Measurements from ENCODE around the gene OR52B6. TPM values are rescaled to one million over a fixed set of nuclear protein-coding genes. Genes with fewer than 3 reads are reported as not detected.

The OR52B6 gene, protein sequence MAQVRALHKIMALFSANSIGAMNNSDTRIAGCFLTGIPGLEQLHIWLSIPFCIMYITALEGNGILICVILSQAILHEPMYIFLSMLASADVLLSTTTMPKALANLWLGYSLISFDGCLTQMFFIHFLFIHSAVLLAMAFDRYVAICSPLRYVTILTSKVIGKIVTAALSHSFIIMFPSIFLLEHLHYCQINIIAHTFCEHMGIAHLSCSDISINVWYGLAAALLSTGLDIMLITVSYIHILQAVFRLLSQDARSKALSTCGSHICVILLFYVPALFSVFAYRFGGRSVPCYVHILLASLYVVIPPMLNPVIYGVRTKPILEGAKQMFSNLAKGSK
- not detected in 2 replicates for total RNA-seq (ENCODE audit: low replicate concordance)

DNA sequence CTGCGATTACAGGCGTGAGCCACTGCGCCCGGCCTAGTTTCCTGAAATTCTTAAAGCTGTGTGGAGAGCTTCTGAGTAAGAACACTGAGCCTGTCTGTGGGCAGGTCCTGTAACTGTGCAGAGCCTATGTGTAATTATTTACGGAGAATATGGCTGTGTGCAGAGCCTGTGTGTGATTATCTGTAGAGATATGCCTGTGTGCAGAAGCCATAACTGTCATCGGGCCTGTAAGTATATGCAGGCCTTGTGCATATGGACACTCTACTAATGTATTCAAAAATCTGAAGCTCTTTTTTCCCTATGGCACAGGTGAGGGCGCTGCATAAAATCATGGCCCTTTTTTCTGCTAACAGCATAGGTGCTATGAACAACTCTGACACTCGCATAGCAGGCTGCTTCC, at the start of gene OR52B6:
TSS of gene OR52B6 (plus strand) at position 301 of the 400 bp plus-strand sequence. CDS start at position 301, 0 bp downstream.
- Mint-ChIP-seq H3K36me3 (no peaks in the 10 kb centered on the region), H3K27ac (no peak within 1 kb of the TSS), H3K4me3 (no peak within 1 kb of the TSS), H3K9me3 (no peaks in the 10 kb centered on the region), H3K4me1 (no peaks in the 10 kb centered on the region), H3K27me3 (ENCODE audit: insufficient read depth, low read depth) (no peaks in the 10 kb centered on the region)
- Histone ChIP-seq H3K27ac (no peak within 1 kb of the TSS), H3K9me3 (ENCODE audit: low read depth) (no peaks in the 10 kb centered on the region), H3K36me3 (no peaks in the 10 kb centered on the region), H3K4me2 (no peak within 1 kb of the TSS), H2AFZ (replicated peaks) (no peak within 1 kb of the TSS), H3K79me2 (ENCODE audit: low read depth) (no peaks in the 10 kb centered on the region), H3K9ac (no peak within 1 kb of the TSS), H3K27me3 (no peaks in the 10 kb centered on the region), H3K4me1 (no peaks in the 10 kb centered on the region), H3K4me3 (no peak within 1 kb of the TSS), H3F3A (ENCODE audit: low read depth) (no peaks in the 10 kb centered on the region), H4K20me1 (ENCODE audit: low read depth) (no peaks in the 10 kb centered on the region)
- TF ChIP-seq, protein P1, sequence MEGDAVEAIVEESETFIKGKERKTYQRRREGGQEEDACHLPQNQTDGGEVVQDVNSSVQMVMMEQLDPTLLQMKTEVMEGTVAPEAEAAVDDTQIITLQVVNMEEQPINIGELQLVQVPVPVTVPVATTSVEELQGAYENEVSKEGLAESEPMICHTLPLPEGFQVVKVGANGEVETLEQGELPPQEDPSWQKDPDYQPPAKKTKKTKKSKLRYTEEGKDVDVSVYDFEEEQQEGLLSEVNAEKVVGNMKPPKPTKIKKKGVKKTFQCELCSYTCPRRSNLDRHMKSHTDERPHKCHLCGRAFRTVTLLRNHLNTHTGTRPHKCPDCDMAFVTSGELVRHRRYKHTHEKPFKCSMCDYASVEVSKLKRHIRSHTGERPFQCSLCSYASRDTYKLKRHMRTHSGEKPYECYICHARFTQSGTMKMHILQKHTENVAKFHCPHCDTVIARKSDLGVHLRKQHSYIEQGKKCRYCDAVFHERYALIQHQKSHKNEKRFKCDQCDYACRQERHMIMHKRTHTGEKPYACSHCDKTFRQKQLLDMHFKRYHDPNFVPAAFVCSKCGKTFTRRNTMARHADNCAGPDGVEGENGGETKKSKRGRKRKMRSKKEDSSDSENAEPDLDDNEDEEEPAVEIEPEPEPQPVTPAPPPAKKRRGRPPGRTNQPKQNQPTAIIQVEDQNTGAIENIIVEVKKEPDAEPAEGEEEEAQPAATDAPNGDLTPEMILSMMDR (IDR thresholded peaks at IDR 0.05): no peak
- TF ChIP-seq EZH2 (IDR thresholded peaks at IDR 0.05) (no peak), EZH2phosphoT487 (IDR thresholded peaks at IDR 0.05) (no peak)
- no peak for DNase-seq (ENCODE audit: low spot score)

DNA sequence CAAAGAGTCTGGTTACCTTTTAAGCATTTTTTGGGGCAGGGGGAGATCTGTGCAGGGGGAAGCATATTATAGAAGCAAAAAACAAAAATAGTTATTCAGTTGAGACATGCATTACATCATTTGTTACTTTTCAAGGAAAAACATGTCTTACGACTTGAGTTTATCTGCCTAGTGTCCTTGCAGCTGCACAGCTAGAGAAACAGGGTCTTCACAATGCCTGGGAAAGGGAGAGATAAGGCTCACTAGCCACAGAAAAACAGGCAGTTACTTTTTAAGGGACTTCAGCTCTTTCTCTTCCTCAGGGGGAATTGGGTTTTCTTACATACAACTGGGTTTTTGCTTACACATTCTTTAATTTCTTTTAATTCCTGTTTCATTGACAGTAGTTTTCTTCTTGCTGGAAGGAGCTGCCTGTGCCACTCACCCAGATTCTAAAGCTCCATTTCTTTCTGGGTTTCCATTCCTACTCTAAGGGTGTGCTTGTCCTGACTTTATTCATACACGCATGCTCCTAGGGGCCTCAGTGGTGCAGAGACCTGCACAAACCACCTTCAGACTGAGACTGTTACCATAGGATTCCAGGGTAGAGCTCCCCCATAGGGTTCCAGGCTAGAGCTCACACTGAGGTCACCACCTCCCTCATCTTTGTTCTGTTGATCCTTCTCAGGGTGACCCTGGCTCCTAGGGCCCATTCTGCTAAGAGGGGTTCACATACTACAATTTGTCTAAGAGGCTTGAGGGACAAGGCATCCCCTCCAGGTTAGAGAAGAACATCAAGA, 49.4 kb upstream of the OR52B6 start:
- no peak for DNase-seq (ENCODE audit: low spot score)
- H3K36me3 ChIP-seq: no peaks in the 10 kb centered on the region
- no peaks in the 10 kb centered on the region for H3F3A ChIP-seq (ENCODE audit: low read depth)
- Mint-ChIP-seq H3K27me3 (ENCODE audit: insufficient read depth, low read depth) (no peaks in the 10 kb centered on the region), H3K4me1 (no peaks in the 10 kb centered on the region), H3K4me3 (no peak overlapping the region), H3K36me3 (no peaks in the 10 kb centered on the region), H3K9me3 (no peaks in the 10 kb centered on the region), H3K27ac (no peak overlapping the region)
- H3K79me2 ChIP-seq (ENCODE audit: low read depth): no peaks in the 10 kb centered on the region
- H3K4me3 ChIP-seq: no peak overlapping the region
- no peaks in the 10 kb centered on the region for H3K4me1 ChIP-seq
- no peak overlapping the region for H2AFZ ChIP-seq (replicated peaks)
- no peaks in the 10 kb centered on the region for H4K20me1 ChIP-seq (ENCODE audit: low read depth)
- H3K9ac ChIP-seq: no peak overlapping the region
- TF ChIP-seq, protein P1 (IDR thresholded peaks at IDR 0.05): no peak
- no peak for TF ChIP-seq EZH2phosphoT487 (IDR thresholded peaks at IDR 0.05)
- no peak for TF ChIP-seq EZH2 (IDR thresholded peaks at IDR 0.05)
- no peak overlapping the region for H3K4me2 ChIP-seq
- H3K27me3 ChIP-seq: no peaks in the 10 kb centered on the region
- H3K27ac ChIP-seq: no peak overlapping the region
- H3K9me3 ChIP-seq (ENCODE audit: low read depth): no peaks in the 10 kb centered on the region

DNA sequence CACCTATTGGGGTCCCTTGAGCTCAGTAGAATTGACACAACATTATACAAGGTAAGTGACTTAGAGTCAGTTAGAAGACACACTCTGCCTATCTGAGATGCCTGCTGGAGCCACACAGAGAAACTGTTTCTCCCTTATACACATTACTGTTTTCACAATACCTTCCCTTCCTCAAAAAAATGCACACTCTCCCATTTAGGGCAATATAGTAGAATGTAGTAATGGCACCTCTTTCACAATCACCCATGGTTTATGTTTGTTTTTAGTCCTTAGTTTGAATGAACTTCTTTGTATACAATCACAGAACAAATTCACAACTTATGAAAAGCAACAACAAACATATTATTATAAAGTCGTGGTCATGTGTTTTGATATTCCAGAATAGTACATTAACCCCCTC, 46.6 kb upstream of the OR52B6 start:
- TF ChIP-seq EZH2 (IDR thresholded peaks at IDR 0.05) (no peak), EZH2phosphoT487 (IDR thresholded peaks at IDR 0.05) (no peak)
- TF ChIP-seq, protein P1 (IDR thresholded peaks at IDR 0.05): no peak
- H3K4me2 ChIP-seq: no peak overlapping the region
- no peaks in the 10 kb centered on the region for H3K4me1 Mint-ChIP-seq
- H3K36me3 Mint-ChIP-seq: no peaks in the 10 kb centered on the region
- H3K36me3 ChIP-seq: no peaks in the 10 kb centered on the region
- no peaks in the 10 kb centered on the region for H3K79me2 ChIP-seq (ENCODE audit: low read depth)
- H4K20me1 ChIP-seq (ENCODE audit: low read depth): no peaks in the 10 kb centered on the region
- no peak overlapping the region for H3K4me3 Mint-ChIP-seq
- no peaks in the 10 kb centered on the region for H3F3A ChIP-seq (ENCODE audit: low read depth)
- H3K27ac Mint-ChIP-seq: no peak overlapping the region
- DNase-seq (ENCODE audit: low spot score): no peak
- no peaks in the 10 kb centered on the region for H3K9me3 ChIP-seq (ENCODE audit: low read depth)
- H3K9me3 Mint-ChIP-seq: no peaks in the 10 kb centered on the region
- no peaks in the 10 kb centered on the region for H3K4me1 ChIP-seq
- H3K27me3 ChIP-seq: no peaks in the 10 kb centered on the region
- no peak overlapping the region for H2AFZ ChIP-seq (replicated peaks)
- no peak overlapping the region for H3K27ac ChIP-seq
- H3K27me3 Mint-ChIP-seq (ENCODE audit: insufficient read depth, low read depth): no peaks in the 10 kb centered on the region
- H3K4me3 ChIP-seq: no peak overlapping the region
- H3K9ac ChIP-seq: no peak overlapping the region

Measured in neural progenitor cell (in vitro differentiated cells).